GM18498 (cell line): ENCODE results near the gene WASL.
"Not testable (repeated sequence)": the region's sequence is repeated elsewhere in the genome, so short reads cannot be mapped to it uniquely, and the experiment has no call there.

Experiments used
- ATAC-seq: cut with Tn5 transposase; IDR thresholded peaks from one replicate; pipeline ENCODE4 v1.9.1; 2021; ENCODE audit warnings: mild to moderate bottlenecking, moderate library complexity; ENCODE audit not compliant: unreplicated experiment

Gene WASL

GRCh38 chr7:123635551-123636359 is 113.0 kb downstream of the WASL start:
- no peak for ATAC-seq

GRCh38 chr7:123634011-123634573 is 114.7 kb downstream of the WASL start:
- not testable (repeated sequence) for ATAC-seq

DNA sequence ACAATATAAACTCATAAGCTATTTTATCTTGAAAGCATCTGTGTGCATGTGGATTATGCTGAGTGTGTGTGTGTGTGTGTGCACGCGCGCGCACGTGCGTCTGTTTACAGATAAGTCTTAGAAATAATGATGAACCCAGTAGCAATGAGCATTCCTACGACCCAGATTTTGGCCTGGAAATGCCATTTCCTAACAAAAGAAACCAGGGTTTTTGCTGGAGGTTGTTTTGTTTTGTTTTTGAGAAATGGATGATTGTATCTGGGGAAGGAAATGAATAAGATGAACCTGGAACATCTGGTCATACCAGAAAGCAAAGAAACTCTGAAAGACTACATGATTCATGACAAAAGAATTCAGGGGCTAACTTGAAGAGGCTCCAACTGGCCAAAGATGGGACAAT is 115.2 kb downstream of the WASL start:
- ATAC-seq = no peak

GRCh38 chr7:123632808-123633207 is 116.0 kb downstream of the WASL start:
- no peak for ATAC-seq
